ENCODE results near the gene RAPGEF6.
A peak's percentile ranks its signal among the peaks of the same experiment; 100 is the strongest.
"Not testable (repeated sequence)": the region's sequence is repeated elsewhere in the genome, so short reads cannot be mapped to it uniquely, and the experiment has no call there.

Gene RAPGEF6

GRCh38 chr5:131413605-131414559 lies 221.1 kb downstream of the RAPGEF6 start:
- peak; percentile 37 for DNase-seq

DNA sequence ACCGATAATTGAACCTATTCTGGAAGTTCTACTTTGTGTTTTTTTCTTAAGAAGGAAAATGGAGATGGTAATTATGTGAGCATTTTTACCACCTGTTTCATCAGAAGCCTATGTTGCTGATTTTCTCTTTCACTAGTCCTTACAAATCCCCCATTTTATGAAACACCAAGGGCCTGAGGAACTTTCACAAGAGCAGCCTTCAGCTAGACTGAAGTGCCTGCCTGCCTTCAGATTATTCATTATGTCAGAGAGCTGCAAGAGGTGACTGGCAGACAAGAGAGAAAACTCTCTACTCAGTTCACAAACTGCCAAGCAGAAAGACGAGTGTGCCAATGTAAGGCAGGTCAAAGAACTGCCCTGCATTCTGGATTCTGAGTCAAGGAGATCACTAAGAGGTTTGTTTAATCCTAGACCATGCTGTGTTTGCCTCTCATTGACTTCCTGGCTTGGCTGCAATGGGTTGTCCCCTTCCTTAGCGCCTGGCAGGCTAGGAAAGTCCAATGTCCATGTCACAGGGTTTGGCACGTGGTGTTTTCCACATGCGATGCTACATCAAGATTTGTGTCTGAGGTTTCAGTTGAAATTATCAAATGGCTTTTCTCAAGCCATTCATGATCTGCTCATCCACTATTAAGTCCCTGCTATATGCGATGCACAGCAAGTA lies 227.9 kb downstream of the RAPGEF6 start:
- DNase-seq: no peak

- DNase-seq: no peak
Observed at GRCh38 chr5:131406076-131406475, 229.0 kb downstream of the RAPGEF6 start.

GRCh38 chr5:131405674-131406073 lies 229.4 kb downstream of the RAPGEF6 start:
- no peak for DNase-seq

- DNase-seq: no peak
Observed at GRCh38 chr5:131400585-131400984, 234.4 kb downstream of the RAPGEF6 start.

DNA sequence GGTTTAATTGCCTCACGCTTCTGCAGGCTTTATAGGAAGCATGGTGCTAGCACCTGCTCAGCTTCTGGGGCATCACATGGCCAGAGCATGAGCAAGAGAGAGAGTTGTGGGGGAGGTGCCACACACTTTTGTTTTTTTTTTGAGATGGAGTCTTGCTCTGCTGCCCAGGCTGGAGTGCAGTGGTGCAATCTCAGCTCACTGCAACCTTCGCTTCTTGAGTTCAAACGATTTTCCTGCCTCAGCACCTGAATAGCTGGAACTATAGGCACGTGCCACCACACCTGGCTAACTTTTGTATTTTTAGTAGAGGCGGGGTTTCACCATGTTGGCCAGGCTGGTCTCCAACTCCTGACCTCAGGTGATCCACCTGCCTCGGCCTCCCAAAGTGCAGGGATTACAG lies 236.0 kb downstream of the RAPGEF6 start:
- not testable (repeated sequence) for DNase-seq

DNA sequence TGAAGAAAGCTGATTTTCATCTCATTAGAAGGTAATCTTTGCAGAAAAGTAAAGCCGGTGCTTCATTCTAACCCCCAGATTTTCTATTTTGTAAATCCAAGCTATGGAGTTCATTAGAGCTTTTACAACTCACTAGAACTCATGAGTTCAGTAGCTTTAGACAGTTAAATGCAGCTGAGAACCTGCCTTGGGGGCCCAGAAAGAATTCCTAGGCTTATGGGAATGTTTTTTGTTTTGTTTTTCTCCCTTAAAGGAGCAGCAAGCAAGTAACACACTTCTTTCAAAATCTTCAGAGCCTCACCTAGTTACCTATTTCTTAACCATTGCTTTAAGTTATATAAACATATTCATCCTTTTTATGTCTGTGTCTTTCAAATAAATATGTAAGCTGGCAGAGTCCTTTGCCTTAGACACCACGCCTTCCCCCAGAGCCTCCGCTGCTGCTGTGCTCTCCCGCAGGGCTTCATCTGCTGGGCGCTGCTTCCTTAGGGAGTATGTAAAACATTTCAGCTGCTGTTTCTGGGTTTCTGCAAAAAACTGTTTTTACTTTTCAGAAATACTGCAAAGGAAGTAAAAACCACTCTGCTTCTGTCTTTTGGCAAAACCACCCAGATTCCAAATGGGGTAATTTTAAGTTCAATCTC lies 238.3 kb downstream of the RAPGEF6 start:
- DNase-seq: no peak

DNA sequence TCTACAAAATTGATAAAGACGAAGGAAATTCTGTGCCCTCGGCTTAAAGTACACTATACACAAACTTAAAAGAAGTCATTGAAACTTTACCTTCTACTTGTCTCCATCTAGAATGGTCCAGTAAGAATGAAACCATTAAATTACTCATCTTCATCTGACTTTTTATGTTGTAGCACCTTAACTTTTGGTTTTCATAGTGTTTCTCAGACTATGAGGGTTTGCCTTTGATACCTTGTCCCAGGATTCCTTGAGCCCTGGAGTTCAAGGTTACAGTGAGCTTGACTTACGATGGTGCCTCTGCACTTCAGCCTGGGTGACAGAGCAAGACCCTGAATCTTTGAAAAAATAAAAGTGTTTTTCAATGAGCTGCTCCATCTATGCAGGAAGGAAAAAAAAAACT lies 239.0 kb downstream of the RAPGEF6 start:
- peak; percentile 29 for DNase-seq

- DNase-seq: peak; percentile 61
Observed at GRCh38 chr5:131394128-131394527, 240.9 kb downstream of the RAPGEF6 start.

- no peak for DNase-seq
Observed at GRCh38 chr5:131393498-131393968, 241.5 kb downstream of the RAPGEF6 start.

DNA sequence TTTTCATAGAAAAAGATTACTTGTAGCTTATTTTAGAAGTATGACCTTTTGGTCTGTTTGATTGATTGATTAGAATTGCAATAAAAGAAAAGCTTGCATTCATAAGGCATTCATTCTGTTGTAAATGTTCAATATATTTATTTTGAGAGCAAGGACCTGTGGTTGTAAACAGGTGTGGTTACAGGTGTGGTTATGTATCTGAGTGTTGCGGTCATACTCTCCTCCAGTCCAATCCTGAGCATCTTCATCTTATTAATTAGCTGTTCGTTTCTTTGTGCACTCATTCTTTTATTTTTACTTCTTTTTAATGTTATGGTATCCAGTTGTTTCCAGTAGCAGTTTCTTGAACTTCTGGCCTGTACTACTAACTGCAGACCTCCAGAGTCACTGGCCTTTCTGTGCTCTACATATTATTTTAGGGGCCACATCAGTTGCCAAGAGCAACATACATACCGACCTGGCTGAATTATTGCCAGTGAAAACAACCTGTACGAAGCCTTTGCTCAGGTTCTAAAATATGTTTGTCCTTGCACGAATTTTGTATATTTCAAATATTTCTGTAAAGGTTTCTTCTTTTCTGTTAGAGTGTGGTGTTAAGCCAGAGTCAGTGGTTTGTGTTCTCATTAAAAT lies 242.4 kb downstream of the RAPGEF6 start:
- no peak for DNase-seq

GRCh38 chr5:131389869-131390265 lies 245.2 kb downstream of the RAPGEF6 start:
- DNase-seq: no peak

DNA sequence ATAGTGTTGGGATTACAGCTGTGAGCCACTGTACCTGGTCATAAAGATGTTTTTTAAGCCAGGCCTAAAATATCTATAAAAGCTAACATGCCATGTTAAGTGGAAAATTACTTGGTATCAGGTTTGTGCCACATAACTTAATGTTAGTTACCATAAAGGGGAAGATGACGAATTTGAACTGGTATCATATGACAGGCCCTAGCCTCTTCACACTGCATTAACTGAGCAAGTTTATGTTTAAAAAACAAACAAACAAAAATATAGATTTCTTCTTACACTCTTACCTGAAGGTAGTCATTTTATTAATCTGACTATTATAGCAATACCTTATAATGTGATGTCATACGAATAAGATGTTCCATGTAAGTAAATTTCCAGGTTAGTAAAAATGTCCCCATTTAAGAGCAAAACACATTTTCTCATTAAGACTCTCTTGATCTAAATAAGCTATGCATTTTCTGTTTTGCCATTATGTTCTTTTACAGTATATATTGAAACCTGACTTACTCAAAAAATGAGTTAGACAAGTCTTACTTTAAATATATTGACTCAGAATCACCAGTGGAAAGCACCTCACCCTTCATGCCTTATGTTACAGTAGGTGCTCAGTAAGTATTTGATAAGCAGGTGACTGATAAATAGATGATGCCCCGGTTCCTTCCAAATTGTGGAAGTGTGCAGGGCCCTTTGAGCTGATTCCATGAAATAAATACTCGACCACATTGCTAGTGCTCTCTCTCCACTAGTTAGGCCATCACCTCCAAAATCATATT lies 245.7 kb downstream of the RAPGEF6 start:
- DNase-seq: peak; percentile 48

DNA sequence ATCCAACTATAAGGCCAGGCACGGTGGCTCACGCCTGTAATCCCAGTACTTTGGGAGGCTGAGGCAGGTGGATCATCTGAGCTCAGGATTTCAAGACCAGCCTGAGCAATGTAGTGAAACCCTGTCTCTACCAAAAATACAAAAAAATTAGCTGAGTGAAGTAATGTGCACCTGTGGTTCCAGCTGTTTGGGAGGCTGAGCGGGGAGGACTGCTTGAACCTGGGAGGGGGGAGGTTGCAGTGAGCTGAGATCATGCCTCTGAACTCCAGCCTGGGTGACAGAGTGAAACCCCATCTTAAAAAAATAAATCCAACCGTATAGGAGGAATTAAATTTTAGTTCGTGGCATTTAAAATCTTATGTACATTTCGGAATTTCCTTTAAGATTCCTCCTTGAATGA lies 247.8 kb downstream of the RAPGEF6 start:
- no peak for DNase-seq

GRCh38 chr5:131386779-131387178 lies 248.2 kb downstream of the RAPGEF6 start:
- DNase-seq: no peak

GRCh38 chr5:131386124-131386523 lies 248.9 kb downstream of the RAPGEF6 start:
- DNase-seq: no peak

- peak; percentile 76 for DNase-seq
Observed at GRCh38 chr5:131384616-131385214, 250.3 kb downstream of the RAPGEF6 start.

GRCh38 chr5:131384173-131384572 lies 250.9 kb downstream of the RAPGEF6 start:
- DNase-seq: no peak

DNA sequence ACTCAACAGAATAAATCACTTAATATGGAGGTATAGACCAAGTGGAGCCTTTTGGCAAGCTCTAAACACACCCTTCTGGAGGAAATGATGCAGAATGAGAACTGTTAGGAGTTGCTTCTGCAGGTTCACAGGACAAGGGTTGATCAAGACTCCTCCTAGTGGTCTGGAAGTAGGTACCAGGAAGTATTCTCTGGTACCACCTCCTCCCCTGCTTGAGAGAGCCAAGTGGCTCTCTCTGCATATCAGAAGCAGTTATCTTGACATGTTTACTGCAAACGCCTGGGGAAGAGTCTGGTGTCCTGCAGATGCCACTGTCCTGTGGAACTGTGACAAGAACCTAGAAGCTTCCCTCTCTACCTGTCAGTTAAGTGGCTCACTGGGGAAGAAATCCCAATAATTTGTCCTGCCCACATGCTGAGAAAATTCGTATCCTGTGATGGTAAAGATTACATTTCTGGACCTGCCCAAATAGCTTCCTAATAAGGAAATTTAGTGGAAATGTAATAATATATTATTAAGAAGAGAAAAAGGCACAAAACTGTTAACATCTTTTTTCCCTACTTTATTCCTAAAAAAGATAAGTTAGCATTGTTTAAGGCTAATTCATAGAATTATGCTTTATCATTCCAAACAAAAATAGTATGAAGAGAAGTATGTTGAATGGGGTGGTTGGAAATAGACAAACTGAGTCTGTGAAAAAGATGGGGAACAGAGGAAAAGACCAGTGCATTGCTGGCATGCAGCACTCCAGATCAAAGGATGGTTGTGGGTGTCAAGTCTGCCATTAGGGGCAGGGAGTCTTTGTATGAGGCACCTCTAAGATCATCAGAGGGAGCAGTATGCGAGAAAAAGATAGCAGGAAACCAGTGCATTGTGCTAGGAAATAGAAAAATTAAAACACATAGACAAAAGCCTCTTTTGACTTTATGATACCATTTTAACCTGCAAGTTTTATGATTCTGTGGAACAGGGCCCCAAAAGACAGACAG lies 252.3 kb downstream of the RAPGEF6 start:
- DNase-seq: peak; percentile 55

GRCh38 chr5:131381777-131382176 lies 253.3 kb downstream of the RAPGEF6 start:
- peak; percentile 32 for DNase-seq
